ENCODE results near the gene EXOC3L4.

The EXOC3L4 gene

GRCh38 chr14:103104389-103104653 is 9.8 kb downstream of the EXOC3L4 start:
- TF ChIP-seq CTCF (conservative IDR thresholded peaks at IDR 0.05; ENCODE audit: low read depth, low read length), result no peak
- H3K4me3 ChIP-seq (ENCODE audit: low read length), result no peak overlapping the region
- DNase-seq (ENCODE audit: low read depth), result no peak

- no peak for DNase-seq (ENCODE audit: low read depth)
- no peak overlapping the region for H3K4me3 ChIP-seq (ENCODE audit: low read length)
- peak; percentile 92 for TF ChIP-seq CTCF (conservative IDR thresholded peaks at IDR 0.05; ENCODE audit: low read depth, low read length)
These were observed 10.3 kb downstream of the EXOC3L4 start for GRCh38 chr14:103104654-103105452.

- DNase-seq (ENCODE audit: low read depth), result no peak
- peak; percentile 15 for TF ChIP-seq CTCF (conservative IDR thresholded peaks at IDR 0.05; ENCODE audit: low read depth, low read length)
- no peak overlapping the region for H3K4me3 ChIP-seq (ENCODE audit: low read length)
These were observed 11.1 kb downstream of the EXOC3L4 start for GRCh38 chr14:103105580-103106150.

GRCh38 chr14:103107455-103107854 is 12.9 kb downstream of the EXOC3L4 start:
- no peak for DNase-seq (ENCODE audit: low read depth)
- H3K4me3 ChIP-seq (ENCODE audit: low read length), result no peak overlapping the region
- no peak for TF ChIP-seq CTCF (conservative IDR thresholded peaks at IDR 0.05; ENCODE audit: low read depth, low read length)

GRCh38 chr14:103107941-103108748 is 13.6 kb downstream of the EXOC3L4 start:
- H3K4me3 ChIP-seq (ENCODE audit: low read length), result no peak overlapping the region

GRCh38 chr14:103108749-103109207 is 14.3 kb downstream of the EXOC3L4 start:
- TF ChIP-seq CTCF (conservative IDR thresholded peaks at IDR 0.05; ENCODE audit: low read depth, low read length), result no peak
- DNase-seq (ENCODE audit: low read depth), result no peak
- no peak overlapping the region for H3K4me3 ChIP-seq (ENCODE audit: low read length)

More at GRCh38 chr14:103107941-103108748, 13.6 kb downstream of the EXOC3L4 start:
- no peak for TF ChIP-seq CTCF (conservative IDR thresholded peaks at IDR 0.05; ENCODE audit: low read depth, low read length)
- DNase-seq (ENCODE audit: low read depth), result no peak
